IPS DF 19.7 (cell line): ENCODE data around the gene DCBLD1.
"Not testable (repeated sequence)": the region's sequence is repeated elsewhere in the genome, so short reads cannot be mapped to it uniquely, and the experiment has no call there.

Source experiments
- DNase-seq: peaks from one replicate; pipeline ENCODE4 v3.0.0-alpha.2; 2013; ENCODE audit warnings: low read depth, low spot score

The DCBLD1 gene

GRCh38 chr6:117482240-117483003 lies at the start of gene DCBLD1:
DCBLD1 (plus strand) TSS chr6:117482674; CDS start chr6:117482782, 108 bp downstream.
- no peak for DNase-seq

- no peak for DNase-seq
Observed at GRCh38 chr6:117440706-117441525, 41.6 kb upstream of the DCBLD1 start.

- no peak for DNase-seq
Observed at GRCh38 chr6:117441824-117442264, 40.6 kb upstream of the DCBLD1 start.

- DNase-seq = not testable (repeated sequence)
Observed at GRCh38 chr6:117442313-117442712, 40.2 kb upstream of the DCBLD1 start.

- no peak for DNase-seq
Observed at GRCh38 chr6:117444600-117444999, 37.9 kb upstream of the DCBLD1 start.

- DNase-seq = no peak
Observed at GRCh38 chr6:117446861-117447260, 35.6 kb upstream of the DCBLD1 start.

- no peak for DNase-seq
Observed at GRCh38 chr6:117448011-117448410, 34.5 kb upstream of the DCBLD1 start.

- DNase-seq = no peak
Observed at GRCh38 chr6:117448732-117449485, 33.6 kb upstream of the DCBLD1 start.

GRCh38 chr6:117449549-117450439 lies 32.7 kb upstream of the DCBLD1 start:
- DNase-seq = peak; percentile 12

GRCh38 chr6:117451671-117452070 lies 30.8 kb upstream of the DCBLD1 start:
- DNase-seq = no peak

GRCh38 chr6:117456250-117456649 lies 26.2 kb upstream of the DCBLD1 start:
- DNase-seq = no peak

- DNase-seq = no peak
Observed at GRCh38 chr6:117456998-117457397, 25.5 kb upstream of the DCBLD1 start.

GRCh38 chr6:117459204-117459944 lies 23.1 kb upstream of the DCBLD1 start:
- no peak for DNase-seq

GRCh38 chr6:117463762-117464665 lies 18.5 kb upstream of the DCBLD1 start:
- DNase-seq = no peak

- no peak for DNase-seq
Observed at GRCh38 chr6:117464700-117465099, 17.8 kb upstream of the DCBLD1 start.

- no peak for DNase-seq
Observed at GRCh38 chr6:117465691-117466090, 16.8 kb upstream of the DCBLD1 start.

GRCh38 chr6:117467876-117468275 lies 14.6 kb upstream of the DCBLD1 start:
- no peak for DNase-seq

GRCh38 chr6:117468527-117468926 lies 13.9 kb upstream of the DCBLD1 start:
- DNase-seq = not testable (repeated sequence)

GRCh38 chr6:117469356-117469755 lies 13.1 kb upstream of the DCBLD1 start:
- DNase-seq = no peak
